Muscle of arm (tissue), 14 donors: Measurements from ENCODE around the gene PLEKHA7. TPM values are rescaled to one million over a fixed set of nuclear protein-coding genes. Genes with fewer than 3 reads are reported as not detected.
"Not testable (repeated sequence)": the region's sequence is repeated elsewhere in the genome, so short reads cannot be mapped to it uniquely, and the experiment has no call there.

Experiments used
- DNase-seq: peaks from one replicate; pipeline ENCODE4 v3.0.0-alpha.2; 2013
- long read RNA-seq, 11 donors: transcript quantifications; one replicate each; lab custom pipeline, GENCODE V29; 2026
- polyA plus RNA-seq, 12 donors: library from polyadenylated mRNA; unstranded; fragments of 120-200 nt; gene quantifications; one replicate each; pipeline ENCODE4 v1.2.1, GENCODE V29; 2013; ENCODE audit not compliant: insufficient read length in 12 of 12

The PLEKHA7 gene, protein sequence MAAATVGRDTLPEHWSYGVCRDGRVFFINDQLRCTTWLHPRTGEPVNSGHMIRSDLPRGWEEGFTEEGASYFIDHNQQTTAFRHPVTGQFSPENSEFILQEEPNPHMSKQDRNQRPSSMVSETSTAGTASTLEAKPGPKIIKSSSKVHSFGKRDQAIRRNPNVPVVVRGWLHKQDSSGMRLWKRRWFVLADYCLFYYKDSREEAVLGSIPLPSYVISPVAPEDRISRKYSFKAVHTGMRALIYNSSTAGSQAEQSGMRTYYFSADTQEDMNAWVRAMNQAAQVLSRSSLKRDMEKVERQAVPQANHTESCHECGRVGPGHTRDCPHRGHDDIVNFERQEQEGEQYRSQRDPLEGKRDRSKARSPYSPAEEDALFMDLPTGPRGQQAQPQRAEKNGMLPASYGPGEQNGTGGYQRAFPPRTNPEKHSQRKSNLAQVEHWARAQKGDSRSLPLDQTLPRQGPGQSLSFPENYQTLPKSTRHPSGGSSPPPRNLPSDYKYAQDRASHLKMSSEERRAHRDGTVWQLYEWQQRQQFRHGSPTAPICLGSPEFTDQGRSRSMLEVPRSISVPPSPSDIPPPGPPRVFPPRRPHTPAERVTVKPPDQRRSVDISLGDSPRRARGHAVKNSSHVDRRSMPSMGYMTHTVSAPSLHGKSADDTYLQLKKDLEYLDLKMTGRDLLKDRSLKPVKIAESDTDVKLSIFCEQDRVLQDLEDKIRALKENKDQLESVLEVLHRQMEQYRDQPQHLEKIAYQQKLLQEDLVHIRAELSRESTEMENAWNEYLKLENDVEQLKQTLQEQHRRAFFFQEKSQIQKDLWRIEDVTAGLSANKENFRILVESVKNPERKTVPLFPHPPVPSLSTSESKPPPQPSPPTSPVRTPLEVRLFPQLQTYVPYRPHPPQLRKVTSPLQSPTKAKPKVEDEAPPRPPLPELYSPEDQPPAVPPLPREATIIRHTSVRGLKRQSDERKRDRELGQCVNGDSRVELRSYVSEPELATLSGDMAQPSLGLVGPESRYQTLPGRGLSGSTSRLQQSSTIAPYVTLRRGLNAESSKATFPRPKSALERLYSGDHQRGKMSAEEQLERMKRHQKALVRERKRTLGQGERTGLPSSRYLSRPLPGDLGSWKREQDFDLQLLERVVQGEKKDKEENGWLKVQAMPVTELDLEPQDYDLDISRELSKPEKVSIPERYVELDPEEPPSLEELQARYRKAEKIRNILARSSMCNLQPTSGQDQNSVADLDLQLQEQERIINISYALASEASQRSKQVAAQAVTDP
- 10 to 100 TPM in 3 of 12 donors, 1 to 10 TPM in 8, not detected in 1; 4.9 to 20.3 (median 6.0) TPM for polyA plus RNA-seq
- long read RNA-seq, donor 1, partial matches to known transcripts: 8 of 8 reads
- long read RNA-seq, donor 1, other reads (novel, unspliced or antisense): 0 of 8 reads
- long read RNA-seq, donor 2: 0 reads
- long read RNA-seq, donor 3: 0 reads
- long read RNA-seq, donor 4: 0 reads
- long read RNA-seq, donor 5: 0 reads
- long read RNA-seq, donor 6: 0 reads
- long read RNA-seq, donor 7: 0 reads
- long read RNA-seq, donor 8, partial matches to known transcripts: 0 of 1 reads
- long read RNA-seq, donor 8, other reads (novel, unspliced or antisense): 0 of 1 reads
- long read RNA-seq, donor 9: 0 reads
- long read RNA-seq, donor 10: 0 reads
- long read RNA-seq, donor 11: 0 reads

DNA sequence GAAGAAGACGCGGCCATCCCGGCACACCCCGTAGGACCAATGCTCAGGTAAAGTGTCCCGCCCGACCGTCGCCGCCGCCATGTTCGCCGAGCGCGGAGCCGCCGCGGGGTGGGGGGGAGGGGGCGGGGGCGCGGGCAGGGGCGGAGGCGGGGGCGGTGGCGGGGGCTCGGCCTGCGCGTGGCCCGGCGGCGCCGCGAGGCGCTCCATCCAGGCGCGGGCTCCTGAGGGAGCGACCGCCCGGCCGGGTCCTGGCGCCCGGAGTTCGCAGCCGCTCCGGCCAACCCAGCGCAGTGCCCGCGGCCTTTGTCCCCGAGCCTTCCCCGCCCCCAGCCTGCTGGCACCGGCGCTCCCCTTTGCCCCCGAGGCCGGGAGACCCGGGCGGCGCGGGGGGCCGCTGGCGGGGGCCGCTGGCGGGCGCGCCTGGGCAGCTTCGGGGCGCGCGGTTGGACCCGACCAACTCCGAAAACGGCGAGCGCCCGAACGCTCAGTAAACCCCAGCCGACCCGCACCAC lies at the start of gene PLEKHA7:
TSS of gene PLEKHA7 (minus strand) at position 94 of the 512 bp plus-strand sequence. CDS start at position 81, 13 bp downstream.
- DNase-seq: no peak

DNA sequence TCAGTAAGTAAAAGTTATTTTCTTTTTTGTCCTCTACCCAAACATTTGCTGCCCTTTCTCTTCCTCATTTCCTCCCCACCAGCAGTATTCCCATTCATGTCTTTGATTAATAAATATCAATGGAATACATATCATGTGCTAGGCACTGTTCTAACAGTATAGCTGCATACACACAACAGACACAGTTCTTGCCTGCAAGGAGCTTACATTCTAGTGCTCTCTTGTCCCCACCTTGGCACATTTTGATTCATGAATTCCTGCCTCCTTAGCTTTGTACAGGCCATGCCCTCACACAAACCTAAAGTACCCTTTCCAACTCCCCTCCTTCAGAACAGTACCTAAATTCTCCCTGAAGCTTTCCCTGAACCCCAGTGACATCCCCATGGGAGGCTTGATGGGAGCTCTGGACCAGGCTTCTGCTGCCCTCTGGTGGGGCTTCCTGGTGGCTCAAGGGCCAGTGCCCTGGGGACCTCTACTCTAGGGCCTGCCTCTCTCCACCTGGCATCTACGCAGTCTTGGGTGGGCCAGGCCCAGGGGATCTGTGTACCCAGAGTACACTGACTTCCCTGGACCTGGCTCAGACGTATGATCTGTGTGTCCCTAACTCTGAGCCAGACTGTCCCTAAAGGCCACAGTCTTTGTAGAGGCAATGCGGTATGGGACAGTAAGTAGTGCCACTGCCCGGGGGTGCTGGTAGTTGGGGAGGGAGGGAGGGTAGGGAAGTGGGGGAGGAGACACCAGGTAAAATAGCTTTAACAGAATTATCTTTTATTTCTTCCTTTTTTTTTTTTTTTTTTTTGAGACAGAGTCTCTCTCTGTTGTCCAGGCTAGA lies 49.2 kb upstream of the PLEKHA7 start:
- no peak for DNase-seq

DNA sequence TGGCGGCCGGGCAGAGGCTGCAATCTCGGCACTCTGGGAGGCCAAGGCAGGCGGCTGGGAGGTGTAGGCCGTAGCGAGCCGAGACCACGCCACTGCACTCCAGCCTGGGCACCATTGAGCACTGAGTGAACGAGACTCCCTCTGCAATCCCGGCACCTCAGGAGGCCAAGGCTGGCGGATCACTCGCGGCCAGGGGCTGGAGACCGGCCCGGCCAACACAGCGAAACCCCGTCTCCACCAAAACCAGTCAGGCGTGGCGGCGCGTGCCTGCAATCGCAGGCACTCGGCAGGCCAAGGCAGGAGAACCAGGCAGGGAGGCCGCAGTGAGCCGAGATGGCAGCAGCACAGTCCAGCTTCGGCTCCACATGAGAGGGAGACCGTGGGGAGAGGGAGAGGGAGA lies 36.9 kb upstream of the PLEKHA7 start:
- DNase-seq: not testable (repeated sequence)

DNA sequence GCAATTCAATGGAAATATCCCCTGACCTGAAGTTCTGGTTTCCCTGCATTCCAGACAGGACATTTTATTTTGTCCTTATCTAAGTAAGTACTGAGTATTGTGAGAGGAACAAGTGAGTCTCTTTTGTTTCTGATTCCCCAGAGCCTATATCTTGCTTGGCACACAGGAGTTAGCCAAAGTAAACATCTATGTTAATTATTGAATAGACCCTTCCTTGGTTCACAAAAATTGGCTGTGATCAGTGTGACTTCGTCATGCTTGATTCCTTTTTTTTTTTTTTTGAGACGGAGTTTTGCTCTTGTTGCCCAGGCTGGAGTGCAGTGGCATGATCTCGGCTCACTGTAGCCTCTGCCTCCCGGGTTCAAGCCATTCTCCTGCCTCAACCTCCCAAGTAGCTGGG lies 34.3 kb upstream of the PLEKHA7 start:
- DNase-seq: not testable (repeated sequence)

DNA sequence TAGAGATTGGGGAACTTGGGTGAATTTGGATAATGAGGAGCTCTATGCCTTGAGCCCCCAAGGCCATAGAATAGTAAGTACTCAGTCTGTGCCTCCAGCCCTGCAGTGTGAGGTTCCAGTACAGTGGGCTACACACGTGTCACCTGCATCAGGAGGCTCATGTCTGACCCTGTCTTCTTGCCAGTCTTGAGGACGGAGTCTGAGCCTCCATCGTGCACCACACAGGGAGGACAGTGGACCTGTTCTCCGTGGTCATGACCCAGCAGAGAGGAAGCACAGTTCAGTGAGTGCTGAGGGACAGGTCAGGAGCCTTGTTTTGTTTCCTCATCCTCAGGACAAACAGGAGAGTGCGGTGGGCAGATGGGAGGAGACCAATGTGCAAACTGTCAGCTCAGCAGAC lies 32.5 kb upstream of the PLEKHA7 start:
- no peak for DNase-seq

DNA sequence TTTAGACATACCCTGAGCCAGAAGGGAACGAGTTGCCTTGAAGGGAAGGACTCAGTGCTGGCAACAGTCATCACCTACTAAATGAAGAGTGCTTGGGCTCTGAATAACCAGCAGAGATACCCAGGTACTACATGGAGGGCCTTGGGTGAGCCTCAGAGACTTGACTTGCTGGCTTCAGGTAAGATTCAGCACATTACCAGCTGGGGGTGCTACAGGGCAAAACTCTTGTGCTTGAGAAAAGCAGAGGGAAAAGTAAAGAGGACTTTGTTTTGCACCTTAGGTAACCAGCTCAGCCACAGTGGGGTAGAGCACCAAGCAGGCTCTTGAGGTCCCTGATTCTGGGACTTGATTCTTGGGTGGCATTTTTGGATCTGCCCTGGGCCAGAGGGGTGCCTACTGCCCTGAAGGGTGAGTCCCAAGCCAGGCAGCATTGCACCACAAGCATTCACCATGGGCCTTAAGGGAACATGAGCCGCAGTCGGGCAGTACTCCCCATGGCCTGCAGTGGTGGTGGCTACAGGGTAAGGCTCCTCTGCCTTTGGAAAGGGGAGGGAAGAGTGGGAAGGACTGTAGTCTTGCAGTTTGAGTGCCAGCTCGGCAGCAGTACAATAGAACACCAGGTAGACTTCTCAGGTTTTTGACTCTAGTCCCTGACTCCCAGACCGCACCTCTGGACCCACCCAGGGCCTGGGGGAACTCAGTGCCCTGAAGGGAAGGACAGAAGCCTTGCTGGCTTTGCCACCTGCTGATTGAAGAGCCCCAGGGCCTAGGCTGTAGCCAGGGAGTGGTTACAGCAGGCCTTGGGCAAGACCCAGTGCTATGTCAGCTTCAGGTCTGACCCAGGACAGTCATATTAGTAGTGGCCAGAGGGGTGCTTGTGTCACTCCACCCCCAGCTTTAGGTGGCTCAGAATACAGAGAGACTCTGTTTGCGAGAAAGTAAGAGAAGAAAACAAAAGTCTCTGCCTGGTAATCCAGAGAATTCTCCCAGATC lies 22.7 kb upstream of the PLEKHA7 start:
- no peak for DNase-seq

DNA sequence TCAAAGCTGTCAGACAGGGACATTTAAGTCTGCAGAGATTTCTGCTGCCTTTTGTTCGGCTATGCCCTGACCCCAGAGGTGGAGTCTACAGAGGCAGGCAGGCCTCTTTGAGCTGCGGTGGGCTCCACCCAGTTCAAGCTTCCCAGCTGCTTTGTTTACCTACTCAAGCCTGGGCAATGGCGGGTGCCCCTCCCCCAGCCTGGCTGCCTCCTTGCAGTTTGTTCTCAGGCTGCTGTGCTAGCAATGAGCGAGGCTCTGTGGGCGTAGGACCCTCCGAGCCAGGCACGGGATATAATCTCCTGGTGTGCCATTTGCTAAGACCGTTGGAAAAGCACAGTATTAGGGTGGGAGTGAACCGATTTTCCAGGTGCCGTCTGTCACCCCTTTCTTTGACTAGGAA lies 19.8 kb upstream of the PLEKHA7 start:
- not testable (repeated sequence) for DNase-seq

DNA sequence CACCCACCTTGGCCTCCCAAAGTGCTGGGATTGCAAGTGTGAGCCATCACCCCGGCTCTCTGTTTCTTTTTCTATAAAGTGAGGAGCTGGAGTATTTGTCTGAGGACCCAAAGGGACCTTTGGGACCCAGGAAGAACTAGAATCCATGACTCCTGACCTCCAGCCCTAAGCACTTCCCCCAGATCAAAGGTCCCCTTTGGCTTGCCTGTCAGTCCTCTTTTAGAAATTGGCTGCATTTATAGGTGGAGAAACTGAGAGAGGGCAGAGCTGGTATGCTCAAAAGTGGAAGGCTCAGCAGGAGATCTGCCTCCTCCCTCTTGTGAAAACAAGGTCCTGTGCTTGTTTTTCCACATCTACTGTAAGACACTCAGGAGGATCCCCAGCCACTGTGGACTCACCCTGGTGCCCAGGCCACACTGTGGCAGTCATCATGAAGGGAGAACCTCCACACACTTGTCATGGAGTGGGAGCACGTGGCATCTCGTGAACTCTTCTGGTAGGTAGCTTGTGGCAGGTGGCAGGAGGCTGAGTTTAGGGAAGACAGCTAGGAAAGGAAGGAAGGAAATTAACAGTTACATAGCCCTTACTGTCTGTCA lies 12.4 kb upstream of the PLEKHA7 start:
- no peak for DNase-seq

DNA sequence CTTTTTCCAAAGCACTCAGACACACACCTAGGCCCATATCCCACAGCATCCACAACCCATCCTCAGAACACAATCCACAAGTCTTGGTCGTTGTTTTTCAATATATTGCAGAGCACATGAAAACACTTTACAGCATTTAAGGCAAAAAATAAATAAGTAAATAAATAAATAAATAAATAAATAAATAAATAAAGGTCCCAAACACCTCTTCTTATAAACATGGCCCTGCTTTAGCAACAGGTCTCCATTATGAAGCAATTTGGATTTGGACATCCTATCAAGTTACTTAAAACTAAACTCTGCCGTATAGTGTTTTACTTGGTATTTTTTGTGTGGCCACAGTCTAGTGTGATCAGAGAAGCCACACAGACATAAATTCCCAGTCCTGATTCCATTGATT lies 10.7 kb upstream of the PLEKHA7 start:
- DNase-seq: no peak

DNA sequence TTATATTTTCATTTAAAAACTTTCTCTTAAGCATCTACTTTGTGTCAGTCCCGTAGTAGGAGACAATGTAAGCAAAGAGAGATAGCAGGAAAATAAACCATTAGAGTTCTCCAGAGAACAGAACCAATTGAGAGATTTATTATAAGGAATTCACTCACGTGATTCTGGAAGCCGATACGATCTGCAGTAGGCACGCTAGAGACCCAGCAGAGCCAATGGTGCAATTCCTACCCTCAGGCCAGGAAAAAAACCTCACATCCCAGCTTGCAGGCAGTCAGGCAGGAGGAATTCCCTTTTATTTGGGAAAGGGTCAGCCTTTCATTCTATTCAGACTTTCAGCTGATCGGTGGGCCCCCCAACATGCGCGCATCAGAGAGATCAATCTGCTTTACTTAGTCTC lies 7.3 kb upstream of the PLEKHA7 start:
- DNase-seq: no peak

DNA sequence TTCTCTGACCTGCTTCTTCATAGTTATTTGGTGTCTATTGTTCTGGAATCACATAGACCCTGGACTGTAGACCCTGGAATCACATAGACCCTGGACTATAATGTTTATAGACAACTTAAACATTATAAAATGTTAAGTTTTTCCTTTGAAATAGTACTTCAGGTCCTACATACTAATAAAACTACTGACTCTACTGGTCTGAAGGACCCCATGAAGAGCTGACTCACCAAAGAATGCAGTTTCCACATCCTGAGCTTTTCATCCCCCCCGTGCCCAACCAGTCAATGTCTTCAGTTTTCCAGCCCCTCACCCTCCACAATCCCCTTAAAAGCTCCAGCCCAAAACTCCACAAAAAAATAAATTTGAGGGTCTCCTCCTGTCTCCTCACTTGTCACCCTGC lies 6.6 kb upstream of the PLEKHA7 start:
- DNase-seq: no peak

DNA sequence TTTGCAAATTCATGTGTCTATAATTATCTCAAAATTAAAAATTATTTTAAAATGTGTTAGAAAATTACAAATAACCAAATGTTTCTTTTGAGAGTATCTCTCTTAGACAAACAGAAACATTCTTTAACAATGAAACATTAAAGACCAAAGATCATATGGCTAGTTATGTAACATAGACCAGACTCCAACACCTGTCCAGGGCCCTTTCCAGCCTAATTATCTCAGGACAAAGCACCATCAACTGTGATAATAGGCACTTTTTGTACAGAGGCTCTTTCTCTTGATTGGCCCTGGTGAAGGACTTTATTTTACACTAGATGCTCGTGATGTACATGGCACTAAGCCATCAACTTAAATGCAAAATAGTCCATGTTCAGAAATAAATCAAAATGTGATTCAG lies 5.0 kb upstream of the PLEKHA7 start:
- DNase-seq: no peak

DNA sequence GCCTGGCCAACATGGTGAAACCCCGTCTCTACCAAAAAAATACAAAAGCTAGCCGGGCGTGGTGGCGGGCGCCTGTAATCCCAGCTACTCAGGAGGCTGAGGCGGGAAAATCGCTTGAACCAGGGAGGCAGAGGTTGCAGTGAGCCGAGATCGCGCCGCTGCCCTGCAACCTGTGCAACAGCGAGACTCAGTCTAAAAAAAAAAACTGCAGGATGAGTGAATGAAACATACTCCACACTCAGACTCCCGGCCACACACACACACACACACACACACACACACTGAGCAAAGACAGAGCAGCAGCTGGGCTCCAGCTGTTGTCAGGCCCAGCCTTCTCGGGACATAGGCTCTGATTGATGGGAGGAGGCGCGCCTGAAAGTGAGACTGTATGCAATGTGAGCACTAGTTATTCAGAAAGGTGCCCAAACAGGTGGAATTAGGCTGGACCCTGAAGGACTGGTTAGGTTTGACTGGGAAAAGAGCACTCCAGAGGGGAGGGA lies 1.5 kb upstream of the PLEKHA7 start:
- peak; percentile 47 for DNase-seq

DNA sequence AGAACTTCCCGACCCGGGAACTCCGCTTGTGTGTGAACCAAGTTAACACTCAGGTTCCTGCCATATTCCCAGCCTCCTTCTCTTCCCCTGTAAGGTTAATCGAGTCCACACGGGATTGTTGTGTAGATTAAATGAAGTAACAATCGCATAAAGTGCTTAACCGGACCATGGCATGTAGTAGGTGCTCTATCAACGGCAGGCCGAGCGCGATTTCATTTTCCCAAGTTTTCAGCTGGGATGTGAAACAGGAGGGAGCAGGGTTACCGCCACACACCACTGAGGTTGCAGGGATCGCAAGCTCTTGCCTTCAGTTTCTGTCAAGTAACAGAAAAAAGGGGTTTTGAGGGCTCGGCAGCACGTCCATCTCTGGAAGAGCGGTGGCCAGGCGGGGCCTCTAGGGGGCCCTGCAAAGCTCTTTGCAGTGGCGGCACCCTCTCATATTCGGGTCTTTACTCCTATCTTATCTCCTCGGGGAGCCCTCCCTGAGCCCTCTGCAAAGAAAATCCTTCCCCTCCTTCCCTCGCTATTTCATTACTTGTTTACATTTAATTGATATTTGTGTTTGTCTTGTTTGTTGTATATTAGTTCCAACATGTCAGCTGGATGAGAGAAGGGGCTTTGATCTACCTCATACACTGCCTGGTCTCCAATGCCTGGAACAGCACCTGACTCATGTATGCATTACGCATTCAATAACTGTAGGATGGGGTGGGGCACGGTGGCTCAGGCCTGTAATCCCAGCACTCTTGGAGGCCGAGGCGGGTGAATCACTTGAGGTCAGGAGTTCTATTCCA lies 816 bp upstream of the PLEKHA7 start:
- DNase-seq: peak; percentile 5

DNA sequence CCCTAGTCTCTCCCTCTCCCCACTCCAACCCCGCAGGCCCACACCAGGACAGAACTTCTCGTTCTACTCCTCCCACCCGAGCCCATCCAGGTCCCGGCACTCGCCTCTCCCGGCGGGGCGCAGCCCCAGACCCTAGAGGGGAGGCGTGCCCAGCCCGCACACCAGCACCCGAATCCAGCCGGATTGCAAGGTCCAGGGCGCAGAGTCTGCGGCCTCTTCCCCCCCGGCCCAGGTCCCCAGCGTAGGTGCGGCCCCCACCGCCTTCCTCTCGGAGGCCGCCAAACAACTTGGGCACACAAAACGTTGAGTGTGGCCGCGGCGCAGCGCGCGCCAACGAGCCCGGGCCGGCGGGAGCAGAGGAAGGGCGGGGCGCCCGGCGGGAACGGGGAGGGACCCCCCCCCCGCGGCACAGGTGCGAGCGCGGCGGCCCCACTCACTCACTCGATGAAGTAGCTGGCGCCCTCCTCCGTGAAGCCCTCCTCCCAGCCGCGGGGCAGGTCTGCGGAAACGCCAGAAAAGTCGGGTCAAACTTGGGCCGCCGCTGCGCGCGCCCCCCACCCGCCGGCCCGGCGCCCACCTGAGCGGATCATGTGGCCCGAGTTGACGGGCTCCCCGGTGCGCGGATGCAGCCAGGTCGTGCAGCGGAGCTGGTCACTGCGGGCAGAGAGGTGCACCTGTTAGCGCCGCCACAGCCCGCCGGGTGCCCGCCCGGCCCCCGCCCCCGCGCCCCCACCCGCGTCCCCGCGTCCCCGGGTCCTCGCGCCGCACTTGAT lies 480 bp downstream of the PLEKHA7 start:
- DNase-seq: no peak
